OCI-LY7 (cell line): ENCODE results near the gene C9orf152.

Source experiments
- EZH2phosphoT487 ChIP-seq: fragments of 200-600 bp; sonication (generic); IDR thresholded peaks from 2 replicates; pipeline ENCODE4 v1.6.1; 2018; ENCODE audit warnings: low read depth, borderline replicate concordance, mild to moderate bottlenecking, mixed run types, antibody characterized with exemption, low read length, moderate library complexity, mixed read lengths
- TF ChIP-seq, protein P1 (sequence below): fragments of 200-600 bp; sonication (generic); conservative IDR thresholded peaks from 2 replicates; pipeline ENCODE4 v1.5.1; 2014; ENCODE audit warnings: mild to moderate bottlenecking, antibody characterized with exemption, low read length, moderate library complexity, mixed read lengths

DNA sequence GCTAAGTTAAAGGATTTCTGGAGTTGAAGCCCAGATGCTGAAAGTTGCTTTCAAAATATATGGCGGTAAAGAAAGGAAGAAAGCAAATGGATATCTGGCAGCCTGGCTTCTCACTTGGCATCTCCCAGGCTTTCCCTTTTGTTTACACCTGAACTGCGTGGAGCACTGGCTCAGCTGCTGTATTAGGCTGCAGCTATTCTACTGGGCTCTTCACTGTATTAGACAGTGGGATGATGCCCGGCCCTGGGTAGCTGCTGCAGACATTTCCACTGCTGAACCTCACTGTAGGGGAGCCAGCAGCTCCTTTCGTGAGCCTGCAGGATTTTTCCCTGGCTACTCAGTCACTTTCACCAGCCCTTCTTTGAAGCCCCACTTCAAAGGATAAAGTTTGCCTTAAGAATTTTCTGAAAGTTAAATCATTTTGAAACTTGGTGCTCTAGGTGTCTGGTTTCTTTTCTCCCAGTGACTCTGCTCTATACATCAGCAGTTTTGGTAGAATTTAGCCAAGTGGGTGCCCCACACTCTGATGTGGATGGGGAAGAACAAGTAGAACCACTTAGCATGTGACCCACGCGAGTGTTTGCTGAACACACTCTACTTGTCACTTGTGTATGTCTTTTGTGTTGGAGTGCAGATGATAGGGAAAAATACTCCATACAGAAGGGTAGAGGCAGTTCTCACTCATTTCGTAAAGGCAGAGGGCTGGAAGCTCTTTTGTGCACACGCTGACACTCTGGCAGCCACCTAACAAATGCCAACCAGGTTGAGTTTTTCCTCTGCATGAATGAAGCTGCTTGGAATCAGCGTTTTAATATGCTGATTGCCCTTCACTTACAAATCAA lies 49.9 kb downstream of the C9orf152 start:
- TF ChIP-seq, protein P1, sequence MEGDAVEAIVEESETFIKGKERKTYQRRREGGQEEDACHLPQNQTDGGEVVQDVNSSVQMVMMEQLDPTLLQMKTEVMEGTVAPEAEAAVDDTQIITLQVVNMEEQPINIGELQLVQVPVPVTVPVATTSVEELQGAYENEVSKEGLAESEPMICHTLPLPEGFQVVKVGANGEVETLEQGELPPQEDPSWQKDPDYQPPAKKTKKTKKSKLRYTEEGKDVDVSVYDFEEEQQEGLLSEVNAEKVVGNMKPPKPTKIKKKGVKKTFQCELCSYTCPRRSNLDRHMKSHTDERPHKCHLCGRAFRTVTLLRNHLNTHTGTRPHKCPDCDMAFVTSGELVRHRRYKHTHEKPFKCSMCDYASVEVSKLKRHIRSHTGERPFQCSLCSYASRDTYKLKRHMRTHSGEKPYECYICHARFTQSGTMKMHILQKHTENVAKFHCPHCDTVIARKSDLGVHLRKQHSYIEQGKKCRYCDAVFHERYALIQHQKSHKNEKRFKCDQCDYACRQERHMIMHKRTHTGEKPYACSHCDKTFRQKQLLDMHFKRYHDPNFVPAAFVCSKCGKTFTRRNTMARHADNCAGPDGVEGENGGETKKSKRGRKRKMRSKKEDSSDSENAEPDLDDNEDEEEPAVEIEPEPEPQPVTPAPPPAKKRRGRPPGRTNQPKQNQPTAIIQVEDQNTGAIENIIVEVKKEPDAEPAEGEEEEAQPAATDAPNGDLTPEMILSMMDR: no peak
- no peak for TF ChIP-seq EZH2phosphoT487
